Activated T-cell treated with anti-CD3 and anti-CD28 coated beads, Interleukin-2, amount 50 U/mL, for 72 hours (primary cell): Measurements from ENCODE around the gene TMEM201. TPM values are rescaled to one million over a fixed set of nuclear protein-coding genes. Genes with fewer than 3 reads are reported as not detected.

Experiments used
- ATAC-seq, 2 donors: fragments of 150-1000 bp; cut with Tn5 transposase; replicated peaks in 1 of 2; 2 replicates each; pipeline ENCODE4 v1.10.0; 2021; ENCODE audit warnings: moderate library complexity in 2 of 2, mild to moderate bottlenecking in 1 of 2
- DNase-seq, 2 donors: peaks; one replicate each; pipeline ENCODE4 v3.0.0; 2021 to 2022; ENCODE audit warnings: mixed read lengths in 1 of 2
- H3K27ac Mint-ChIP-seq: one replicate; pipeline ENCODE4 v1.8.0; 2022; ENCODE audit warnings: mild to moderate bottlenecking, moderate library complexity, mixed read lengths
- H3K27me3 Mint-ChIP-seq: one replicate; pipeline ENCODE4 v1.8.0; 2022; ENCODE audit warnings: low read depth, mixed read lengths
- H3K36me3 Mint-ChIP-seq, 2 donors: one replicate each; pipeline ENCODE4 v1.8.0; 2022; ENCODE audit warnings: mixed read lengths in 2 of 2, mild to moderate bottlenecking in 1 of 2; ENCODE audit not compliant: insufficient read depth in 2 of 2
- H3K4me1 Mint-ChIP-seq: one replicate; pipeline ENCODE4 v1.8.0; 2022; ENCODE audit warnings: low read depth, mixed read lengths
- H3K4me3 Mint-ChIP-seq, 2 donors: one replicate each; pipeline ENCODE4 v1.8.0; 2022; ENCODE audit warnings: mild to moderate bottlenecking in 2 of 2, mixed read lengths in 2 of 2, moderate library complexity in 2 of 2
- H3K9me3 Mint-ChIP-seq, 2 donors: one replicate each; pipeline ENCODE4 v1.8.0; 2022; ENCODE audit warnings: mixed read lengths in 2 of 2
- total RNA-seq, 2 donors: library from RNA; stranded (reverse); gene quantifications; one replicate each; pipeline ENCODE4 v1.2.3, GENCODE V29; 2022

Gene TMEM201
- total RNA-seq, 2 donors from 2014 or later: 9.3 to 14.0 TPM

DNA sequence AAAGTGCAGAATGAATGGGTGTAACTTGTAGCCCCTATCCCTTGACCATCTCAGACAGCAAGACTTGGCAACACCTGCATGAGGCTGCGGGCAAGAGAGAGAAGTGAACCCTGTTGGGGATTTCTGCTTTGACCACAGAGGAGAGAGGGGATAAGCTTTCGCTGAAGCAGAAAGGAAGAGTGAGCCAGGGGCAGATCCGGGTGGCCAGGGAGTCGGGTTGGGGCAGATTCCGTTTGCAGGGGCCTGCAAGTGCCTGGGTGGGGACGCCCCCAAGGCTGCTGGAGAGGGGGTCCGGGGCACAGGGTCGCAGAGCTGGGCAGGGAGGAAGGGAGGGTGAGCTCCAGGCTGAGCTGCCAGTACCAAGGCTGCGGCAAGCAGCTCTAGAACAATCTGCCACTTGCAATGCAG is 37.5 kb downstream of the TMEM201 start:
- H3K27ac Mint-ChIP-seq: peak overlapping the region; percentile 45
- peaks cover 7% of the 10 kb centered on the region for H3K27me3 Mint-ChIP-seq
- H3K4me3 Mint-ChIP-seq: peak overlapping the region; percentile 87 to 91
- ATAC-seq: no peak
- no peaks in the 10 kb centered on the region for H3K9me3 Mint-ChIP-seq
- H3K36me3 Mint-ChIP-seq: peaks cover 7 to 11% of the 10 kb centered on the region in 2 donors
- peak; percentile 23 to 56 for DNase-seq
- peaks cover 46% of the 10 kb centered on the region for H3K4me1 Mint-ChIP-seq

DNA sequence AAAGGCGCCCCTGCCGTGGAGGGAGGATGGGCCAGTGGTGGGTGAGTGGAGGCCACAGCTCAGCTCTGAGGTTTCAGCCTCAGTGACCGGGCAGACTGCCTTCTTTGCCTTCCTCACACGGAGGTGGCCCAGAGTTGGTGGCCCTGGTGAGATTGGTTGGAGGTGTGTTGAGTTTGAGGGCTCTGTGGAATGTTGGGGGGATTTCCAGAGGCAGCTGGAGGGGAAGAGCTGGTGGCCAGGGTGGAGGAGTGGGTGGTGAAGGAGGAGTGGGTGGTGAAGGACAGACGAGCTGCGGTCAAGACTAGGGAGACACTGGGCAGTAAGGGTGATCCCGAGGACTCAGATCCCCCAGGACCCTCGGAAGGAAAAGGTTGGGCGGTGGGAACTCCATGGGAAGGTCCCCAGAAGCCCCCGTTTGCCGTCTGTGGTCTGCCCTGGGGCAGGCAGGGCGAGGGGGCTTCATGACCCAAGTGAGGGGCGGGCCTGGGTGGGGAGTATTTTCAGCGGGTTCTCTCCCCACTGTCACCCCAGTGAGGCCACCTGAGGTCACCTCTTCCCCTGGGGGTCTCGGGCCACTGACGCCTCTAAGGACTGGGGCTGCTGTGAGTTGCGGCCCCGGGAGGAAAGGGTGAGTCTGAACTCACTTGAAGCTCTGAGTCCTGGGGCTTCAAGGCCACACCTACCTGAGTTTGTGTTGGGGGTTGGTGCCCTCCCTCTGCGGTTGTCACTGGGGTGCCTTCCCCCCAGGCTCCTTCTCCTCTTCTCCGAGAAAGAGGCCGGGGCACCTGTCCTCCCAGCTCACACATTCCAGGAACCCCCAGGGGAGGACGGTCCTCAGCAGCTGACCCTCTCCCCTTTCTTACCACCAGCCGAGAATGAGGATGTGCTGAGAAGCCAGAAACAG is 40.1 kb downstream of the TMEM201 start:
- Mint-ChIP-seq H3K36me3 (peaks cover 11 to 27% of the 10 kb centered on the region in 2 donors), H3K27me3 (peaks cover 6% of the 10 kb centered on the region), H3K4me3 (peak overlapping the region; percentile 87 to 91), H3K27ac (peak overlapping the region; percentile 87), H3K4me1 (peaks cover 70% of the 10 kb centered on the region), H3K9me3 (no peaks in the 10 kb centered on the region)
- ATAC-seq: peak; percentile 61 to 65
- DNase-seq: peak; percentile 80 to 86

DNA sequence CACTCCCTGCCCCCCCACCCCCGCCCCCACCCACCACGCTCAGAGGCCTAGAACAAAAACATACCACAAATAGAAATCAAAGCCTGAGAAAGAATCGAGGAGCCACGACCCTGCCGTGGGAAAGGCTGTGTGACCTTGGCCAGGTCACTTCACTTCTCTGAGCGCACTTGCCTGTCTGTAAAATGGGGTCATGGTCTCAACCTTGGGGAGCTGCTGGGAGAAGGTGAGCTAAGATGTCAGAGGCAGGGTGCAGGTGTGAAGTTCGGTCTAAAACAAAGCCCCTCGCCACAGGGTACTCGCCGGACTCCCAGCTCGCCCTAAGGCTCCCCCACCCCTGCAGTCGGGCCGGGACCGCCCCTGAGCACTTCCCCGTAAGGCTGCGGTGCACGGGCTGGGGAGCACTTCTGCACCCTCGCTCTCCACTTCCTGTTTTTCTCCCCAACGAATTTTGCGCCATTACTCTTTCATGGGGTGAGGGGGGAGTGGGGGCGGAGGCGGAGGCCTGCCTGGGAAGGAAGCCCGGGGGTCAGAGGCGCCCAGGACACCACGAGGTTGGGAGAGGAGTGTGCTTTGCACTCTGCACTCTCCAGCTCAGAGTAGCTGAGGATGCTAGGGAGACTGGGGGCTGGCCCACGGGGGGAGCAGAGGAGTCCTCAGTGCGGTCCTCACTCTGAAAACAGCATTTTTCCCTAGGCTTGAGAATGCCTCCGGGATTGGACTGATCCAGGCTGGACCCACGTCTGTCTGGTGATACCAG is 40.9 kb downstream of the TMEM201 start:
- ATAC-seq: peak; percentile 60 to 65
- peaks cover 12 to 33% of the 10 kb centered on the region in 2 donors for H3K36me3 Mint-ChIP-seq
- DNase-seq: peak; percentile 85 to 90
- no peaks in the 10 kb centered on the region for H3K27me3 Mint-ChIP-seq
- peaks cover 72% of the 10 kb centered on the region for H3K4me1 Mint-ChIP-seq
- H3K4me3 Mint-ChIP-seq: peak overlapping the region; percentile 87 to 91
- peak overlapping the region; percentile 72 for H3K27ac Mint-ChIP-seq
- no peaks in the 10 kb centered on the region for H3K9me3 Mint-ChIP-seq

DNA sequence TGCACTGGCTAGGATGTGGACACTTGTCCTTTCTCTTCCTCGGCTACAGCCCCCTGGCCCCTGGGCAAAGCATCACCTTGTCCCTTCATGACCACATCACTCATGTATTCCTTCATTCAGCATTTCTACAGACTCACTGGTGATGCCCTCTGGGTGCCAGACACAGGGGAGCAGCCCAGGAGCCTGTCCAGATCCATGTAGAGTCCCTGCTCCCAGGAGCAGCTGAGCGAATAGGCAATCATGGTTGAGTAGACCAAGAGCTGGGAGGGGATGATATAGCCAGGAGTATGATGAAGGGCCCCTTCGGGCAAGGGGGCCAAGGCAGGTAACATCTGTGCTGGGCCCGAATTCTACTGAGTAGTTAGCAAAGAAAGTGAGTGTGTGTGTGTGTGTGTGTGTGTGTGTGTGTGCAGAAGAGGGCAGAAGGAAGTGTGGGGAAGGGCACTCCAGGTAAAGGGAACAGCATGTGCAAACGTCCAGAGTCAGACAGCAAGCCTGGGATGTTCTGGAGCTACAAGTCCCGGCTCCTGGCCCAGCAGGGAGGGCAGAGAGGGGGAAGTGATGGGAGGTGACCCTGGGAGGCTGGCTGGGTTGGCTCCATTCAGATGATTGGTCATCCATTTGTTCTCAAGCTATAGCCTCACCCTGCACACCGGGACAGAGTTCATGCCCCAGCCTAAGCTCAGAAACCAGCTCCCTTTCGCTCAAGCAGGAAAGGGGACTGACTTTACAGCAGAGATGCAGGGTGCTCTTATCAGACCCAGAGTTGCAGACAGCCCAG is 41.8 kb downstream of the TMEM201 start:
- no peak for ATAC-seq
- H3K36me3 Mint-ChIP-seq: peaks cover 19 to 42% of the 10 kb centered on the region in 2 donors
- peak; percentile 14 to 24 for DNase-seq
- peaks cover 78% of the 10 kb centered on the region for H3K4me1 Mint-ChIP-seq
- peak overlapping the region; percentile 87 to 91 for H3K4me3 Mint-ChIP-seq
- no peaks in the 10 kb centered on the region for H3K27me3 Mint-ChIP-seq
- H3K27ac Mint-ChIP-seq: peak overlapping the region; percentile 41
- peaks cover 1 to 2% of the 10 kb centered on the region in 2 donors for H3K9me3 Mint-ChIP-seq

DNA sequence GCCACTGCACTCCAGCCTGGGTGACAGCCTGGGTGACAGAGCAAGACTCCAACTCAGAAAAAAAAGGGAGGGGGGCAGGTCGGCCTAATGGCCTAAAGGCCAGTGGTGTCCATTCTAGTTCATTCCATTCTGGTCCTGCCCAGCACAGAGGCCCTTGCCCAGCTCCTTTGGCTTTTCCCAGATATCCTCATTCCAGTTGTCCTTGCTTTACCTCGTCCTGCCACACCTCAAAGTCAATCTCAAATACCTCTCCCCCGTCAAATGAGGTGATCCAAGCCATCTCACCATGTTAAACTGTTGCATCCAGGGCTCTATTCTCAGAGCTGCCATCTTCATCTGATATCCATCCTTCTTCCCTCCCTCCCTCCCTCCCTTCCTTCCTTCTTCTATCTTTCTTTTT is 42.9 kb downstream of the TMEM201 start:
- Mint-ChIP-seq H3K9me3 (peaks cover 1 to 2% of the 10 kb centered on the region in 2 donors), H3K27me3 (no peaks in the 10 kb centered on the region), H3K4me1 (peaks cover 75% of the 10 kb centered on the region), H3K4me3 (peak overlapping the region; percentile 87 to 91), H3K27ac (peak overlapping the region; percentile 89), H3K36me3 (peaks cover 19 to 46% of the 10 kb centered on the region in 2 donors)
- DNase-seq (no peak), ATAC-seq (no peak)

DNA sequence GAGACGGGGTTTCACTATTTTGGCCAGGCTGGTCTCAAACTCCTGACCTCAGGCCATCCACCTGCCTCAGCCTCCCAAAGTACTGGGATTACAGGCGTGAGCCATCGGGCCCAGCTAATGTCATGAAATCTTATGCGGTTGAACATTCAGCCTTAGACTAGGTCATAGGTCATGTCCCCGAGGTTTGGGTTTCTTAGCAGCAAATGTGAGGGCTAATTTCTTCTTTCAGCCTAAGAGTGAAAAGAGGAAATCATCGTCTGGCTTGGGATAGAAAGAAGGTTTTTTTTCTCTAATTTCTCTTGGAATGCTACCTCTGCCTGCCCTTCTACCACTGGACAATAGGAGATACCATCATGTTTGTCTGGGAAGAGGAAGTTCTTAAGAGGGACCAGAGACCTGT is 44.8 kb downstream of the TMEM201 start:
- Mint-ChIP-seq H3K36me3 (peaks cover 19 to 58% of the 10 kb centered on the region in 2 donors), H3K27me3 (no peaks in the 10 kb centered on the region), H3K4me3 (peak overlapping the region; percentile 87 to 91), H3K27ac (no peak overlapping the region), H3K4me1 (peaks cover 75% of the 10 kb centered on the region), H3K9me3 (peaks cover 1 to 2% of the 10 kb centered on the region in 2 donors)
- ATAC-seq: no peak
- no peak for DNase-seq

DNA sequence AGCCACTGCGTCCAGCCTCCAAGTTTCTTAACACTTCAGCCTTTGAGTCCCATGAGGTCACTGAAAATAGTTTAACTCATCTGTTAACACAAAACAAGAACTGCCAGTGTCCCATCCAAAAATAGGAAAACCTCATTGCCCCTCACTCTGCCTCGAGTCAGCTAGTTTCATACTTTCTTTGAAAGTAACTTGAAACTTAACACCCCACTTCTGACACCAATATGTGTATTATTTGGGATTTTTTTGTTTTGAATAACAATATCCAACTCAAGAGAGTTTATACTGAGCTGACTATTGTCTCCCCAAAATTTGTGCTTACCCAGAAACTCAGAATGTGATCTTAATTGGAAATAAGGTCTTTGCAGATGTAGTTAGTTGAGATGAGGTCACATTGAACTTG is 45.9 kb downstream of the TMEM201 start:
- DNase-seq (no peak), ATAC-seq (no peak)
- Mint-ChIP-seq H3K27me3 (no peaks in the 10 kb centered on the region), H3K4me3 (peak overlapping the region; percentile 87 to 91), H3K9me3 (peaks cover 1 to 2% of the 10 kb centered on the region in 2 donors), H3K4me1 (peaks cover 83% of the 10 kb centered on the region), H3K27ac (peak overlapping the region; percentile 51), H3K36me3 (peaks cover 19 to 67% of the 10 kb centered on the region in 2 donors)

DNA sequence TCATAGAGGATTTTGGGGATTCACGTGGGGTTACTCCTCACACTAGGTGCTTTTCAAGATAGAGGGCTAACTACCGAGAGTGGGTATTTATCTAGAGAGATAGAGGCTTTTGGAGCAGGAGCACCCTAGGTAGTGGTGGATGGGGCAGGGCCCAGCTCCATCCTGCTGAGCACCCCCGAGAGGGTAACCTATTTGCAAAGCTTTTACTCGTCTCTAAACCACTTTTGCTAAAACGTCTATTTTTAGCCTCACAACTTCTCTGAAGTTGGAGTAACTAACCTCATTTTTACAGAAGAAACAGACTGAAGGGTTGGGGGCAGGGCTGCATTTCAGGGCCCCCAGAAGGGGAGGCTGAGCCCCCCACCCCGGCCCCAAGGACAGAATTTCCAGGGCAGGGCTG is 50.5 kb downstream of the TMEM201 start:
- Mint-ChIP-seq H3K4me3 (peak overlapping the region; percentile 60 to 66), H3K9me3 (peaks cover 1 to 2% of the 10 kb centered on the region in 2 donors), H3K27me3 (no peaks in the 10 kb centered on the region), H3K27ac (peak overlapping the region; percentile 65), H3K36me3 (peaks cover 16 to 61% of the 10 kb centered on the region in 2 donors), H3K4me1 (peaks cover 87% of the 10 kb centered on the region)
- DNase-seq (no peak), ATAC-seq (no peak)

DNA sequence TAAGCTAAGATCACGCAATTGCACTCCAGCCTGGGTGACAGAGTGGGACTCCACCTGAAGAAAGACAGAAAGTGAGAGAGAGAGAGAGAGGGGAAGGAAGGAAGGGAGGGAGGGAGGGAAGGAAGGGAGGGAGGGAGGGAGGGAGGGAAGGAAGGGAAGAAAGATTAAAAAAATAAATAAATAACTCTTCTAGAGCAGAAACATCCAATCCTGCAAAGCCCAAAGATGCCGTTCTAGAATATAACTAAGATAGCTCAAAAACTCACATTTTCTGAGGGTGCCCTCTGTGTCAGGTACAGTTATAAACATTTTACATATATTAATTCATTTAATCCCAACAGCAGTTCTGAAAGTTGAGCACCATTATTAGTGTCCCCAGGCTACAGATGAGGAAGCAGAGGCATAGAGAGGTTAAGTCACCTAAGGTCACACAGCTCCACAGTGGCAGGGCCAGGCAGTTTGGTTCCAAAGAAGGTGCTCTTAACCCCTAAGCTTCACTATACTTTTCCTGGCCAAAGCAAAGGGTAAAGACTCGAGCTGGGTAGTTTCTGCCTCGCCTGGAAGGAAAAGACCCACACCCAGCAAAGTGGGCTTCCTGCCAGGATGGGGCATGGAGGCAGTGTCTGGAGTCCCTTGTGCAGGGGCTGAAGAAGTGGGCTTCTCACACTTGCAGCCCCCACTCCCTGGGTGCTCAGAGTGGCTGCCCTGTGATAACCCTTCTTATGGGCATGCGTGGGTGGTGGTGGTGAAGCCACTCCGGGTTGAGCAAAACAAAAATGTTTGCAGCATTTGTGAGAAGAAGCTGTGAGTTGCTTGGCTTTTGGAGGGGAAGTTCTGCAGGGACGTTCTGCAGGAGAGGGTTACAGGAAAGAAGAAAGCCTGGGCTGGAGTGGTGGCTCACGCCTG is 54.9 kb downstream of the TMEM201 start:
- H3K9me3 Mint-ChIP-seq: no peaks in the 10 kb centered on the region
- H3K4me3 Mint-ChIP-seq: peak overlapping the region; percentile 54 to 74

DNA sequence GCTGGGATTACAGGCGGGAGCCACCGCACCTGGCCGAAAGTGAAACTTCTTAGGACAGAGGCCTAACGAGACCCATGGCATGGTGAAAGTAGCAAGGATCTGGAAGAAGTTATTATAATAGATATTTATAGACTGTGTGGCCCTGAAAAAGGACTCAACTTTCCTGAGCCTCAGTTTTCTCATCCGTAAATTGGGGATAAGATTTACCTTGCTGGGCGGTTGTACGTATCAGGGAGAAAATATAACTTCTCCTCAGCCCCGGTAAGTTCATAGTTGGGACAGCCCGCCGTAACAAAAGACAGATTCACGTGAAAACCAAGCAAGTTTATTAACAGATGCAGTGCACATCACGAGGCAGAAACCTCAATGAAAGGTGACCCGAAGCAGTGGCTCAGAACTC is 57.3 kb downstream of the TMEM201 start:
- Mint-ChIP-seq H3K9me3 (no peaks in the 10 kb centered on the region), H3K27ac (peak overlapping the region; percentile 52), H3K27me3 (no peaks in the 10 kb centered on the region), H3K4me3 (no peak overlapping the region), H3K4me1 (peaks cover 58% of the 10 kb centered on the region), H3K36me3 (peaks cover 5 to 13% of the 10 kb centered on the region in 2 donors)
- ATAC-seq: no peak
- DNase-seq: no peak

More for the DNA sequence above, 54.9 kb downstream of the TMEM201 start:
- Mint-ChIP-seq H3K36me3 (peaks cover 6 to 32% of the 10 kb centered on the region in 2 donors), H3K27me3 (no peaks in the 10 kb centered on the region), H3K27ac (peak overlapping the region; percentile 66), H3K4me1 (peaks cover 67% of the 10 kb centered on the region)
- DNase-seq: peak; percentile 47 to 56
- peak; percentile 68 to 78 for ATAC-seq

DNA sequence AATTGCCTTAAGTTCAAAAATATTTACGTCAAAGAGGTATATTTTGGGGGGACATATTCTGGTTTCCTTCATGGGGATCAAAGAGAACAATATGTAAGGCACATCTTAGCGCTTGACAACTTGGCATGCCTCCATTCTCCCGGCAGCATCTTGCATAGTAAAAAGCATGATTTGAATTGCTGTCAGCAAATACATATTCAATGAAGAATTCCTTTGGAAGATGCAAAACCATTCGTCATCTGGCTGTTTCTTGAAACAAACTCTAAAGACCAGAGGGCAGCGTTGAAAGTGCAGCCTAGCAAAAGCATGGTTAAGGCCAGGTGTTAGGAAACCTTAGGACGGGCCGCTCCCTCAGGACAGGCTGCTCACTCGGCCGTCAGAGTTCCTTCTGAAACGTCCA is 59.5 kb downstream of the TMEM201 start:
- no peak overlapping the region for H3K27ac Mint-ChIP-seq
- H3K4me1 Mint-ChIP-seq: peaks cover 47% of the 10 kb centered on the region
- no peak overlapping the region for H3K4me3 Mint-ChIP-seq
- no peaks in the 10 kb centered on the region for H3K9me3 Mint-ChIP-seq
- peaks cover 0 to 6% of the 10 kb centered on the region in 2 donors for H3K36me3 Mint-ChIP-seq
- no peaks in the 10 kb centered on the region for H3K27me3 Mint-ChIP-seq
- DNase-seq (no peak), ATAC-seq (no peak)

DNA sequence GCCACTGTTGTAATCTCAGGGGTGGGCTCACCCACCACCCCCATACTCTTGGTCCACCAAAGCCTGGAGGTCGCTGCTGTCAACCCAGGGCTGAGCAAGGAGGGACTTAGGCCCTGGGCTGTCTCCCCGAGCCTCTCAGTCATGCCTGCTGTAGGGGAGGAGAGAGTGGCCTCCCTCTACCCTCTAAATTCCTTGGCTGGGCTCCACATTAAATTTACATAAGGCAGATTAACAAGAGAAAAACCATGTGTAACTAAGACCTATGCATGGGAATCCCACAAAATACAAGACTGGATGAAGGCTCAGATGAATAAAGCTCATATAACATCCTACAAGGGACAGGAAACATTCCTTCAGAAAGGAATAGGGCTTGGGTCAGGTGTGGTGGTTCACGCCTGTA is 61.1 kb downstream of the TMEM201 start:
- Mint-ChIP-seq H3K27me3 (no peaks in the 10 kb centered on the region), H3K9me3 (no peaks in the 10 kb centered on the region), H3K4me3 (peak overlapping the region; percentile 1 to 99), H3K4me1 (peaks cover 47% of the 10 kb centered on the region), H3K27ac (no peak overlapping the region), H3K36me3 (peaks cover 5 to 7% of the 10 kb centered on the region in 2 donors)
- no peak for ATAC-seq
- DNase-seq: no peak
